Glomerular endothelial cell (primary cell): ENCODE results near the gene DCTN1. TPM values are rescaled to one million over a fixed set of nuclear protein-coding genes. Genes with fewer than 3 reads are reported as not detected.

Source experiments
- DNase-seq: peaks from one replicate; pipeline ENCODE4 v3.0.0-alpha.2; 2011; ENCODE audit warnings: low read depth, low spot score; ENCODE audit errors: extremely low read depth
- total RNA-seq: library from RNA; depleted of rRNA; stranded (reverse); fragments of >200 nt; gene quantifications from 2 replicates; pipeline ENCODE4 v1.2.3, GENCODE V29; 2015

Gene DCTN1
- total RNA-seq, 1 donor from 2014 or later, result 152 TPM

- DNase-seq, result no peak
These were observed 34.3 kb upstream of the DCTN1 start for GRCh38 chr2:74414441-74414840.

- DNase-seq, result no peak
These were observed 33.0 kb upstream of the DCTN1 start for GRCh38 chr2:74413001-74413698.

- no peak for DNase-seq
These were observed 27.6 kb upstream of the DCTN1 start for GRCh38 chr2:74407682-74408081.

- no peak for DNase-seq
These were observed 25.9 kb upstream of the DCTN1 start for GRCh38 chr2:74406035-74406434.

GRCh38 chr2:74401891-74402290 lies 21.8 kb upstream of the DCTN1 start:
- DNase-seq, result no peak

GRCh38 chr2:74399785-74400184 lies 19.7 kb upstream of the DCTN1 start:
- no peak for DNase-seq

GRCh38 chr2:74396149-74396548 lies 16.0 kb upstream of the DCTN1 start:
- no peak for DNase-seq

- no peak for DNase-seq
These were observed 13.4 kb upstream of the DCTN1 start for GRCh38 chr2:74393525-74393924.

- DNase-seq, result no peak
These were observed 12.3 kb upstream of the DCTN1 start for GRCh38 chr2:74392449-74392743.

- peak; percentile 75 for DNase-seq
These were observed 11.7 kb upstream of the DCTN1 start for GRCh38 chr2:74391580-74392448.

GRCh38 chr2:74391209-74391579 lies 11.1 kb upstream of the DCTN1 start:
- DNase-seq, result no peak

GRCh38 chr2:74390606-74391005 lies 10.5 kb upstream of the DCTN1 start:
- no peak for DNase-seq

GRCh38 chr2:74387346-74387745 lies 7.2 kb upstream of the DCTN1 start:
- no peak for DNase-seq

- DNase-seq, result no peak
These were observed 5.3 kb upstream of the DCTN1 start for GRCh38 chr2:74385396-74385795.

GRCh38 chr2:74384051-74384450 lies 3.9 kb upstream of the DCTN1 start:
- no peak for DNase-seq

- DNase-seq, result no peak
These were observed 3.1 kb upstream of the DCTN1 start for GRCh38 chr2:74383254-74383653.

- no peak for DNase-seq
These were observed 1.6 kb upstream of the DCTN1 start for GRCh38 chr2:74381751-74382150.

GRCh38 chr2:74378007-74378406 lies 2.1 kb downstream of the DCTN1 start:
- DNase-seq, result no peak

GRCh38 chr2:74375838-74376237 lies 4.3 kb downstream of the DCTN1 start:
- no peak for DNase-seq

- DNase-seq, result no peak
These were observed 5.5 kb downstream of the DCTN1 start for GRCh38 chr2:74374509-74375205.

GRCh38 chr2:74373985-74374384 lies 6.1 kb downstream of the DCTN1 start:
- no peak for DNase-seq

GRCh38 chr2:74373221-74373676 lies 6.9 kb downstream of the DCTN1 start:
- DNase-seq, result no peak
